Bronchial epithelial cell (primary cell): ENCODE results near the gene DNAJC8. TPM values are rescaled to one million over a fixed set of nuclear protein-coding genes. Genes with fewer than 3 reads are reported as not detected.

Experiments used
- DNase-seq: peaks from one replicate; pipeline ENCODE4 v3.0.0-alpha.2; 2010; ENCODE audit warnings: low read depth
- FAIRE-seq: peaks from 2 replicates; lab custom pipeline; 2011; peaks lifted over from hg19 to GRCh38; lab: Jason Lieb, UNC
- H3K27me3 ChIP-seq: 2 replicates; pipeline ENCODE4 v1.5.1; 2011; ENCODE audit warnings: low read length; ENCODE audit not compliant: control insufficient read depth, insufficient read depth
- H3K36me3 ChIP-seq: 2 replicates; pipeline ENCODE4 v1.5.1; 2011; ENCODE audit warnings: low read length; ENCODE audit not compliant: control insufficient read depth, insufficient read depth
- H3K4me3 ChIP-seq: 2 replicates; pipeline ENCODE4 v1.5.1; 2011; ENCODE audit warnings: mild to moderate bottlenecking, low read depth, low read length, control low read depth
- CTCF ChIP-seq: IDR thresholded peaks from 2 replicates; pipeline ENCODE4 v1.5.1; 2011; ENCODE audit warnings: mild to moderate bottlenecking, moderate library complexity, low read length, control low read depth, inconsistent platforms; ENCODE audit not compliant: insufficient read depth, severe bottlenecking
- total RNA-seq: library from RNA; depleted of rRNA; stranded (reverse); fragments of >200 nt; gene quantifications from 2 replicates; pipeline ENCODE4 v1.2.1, GENCODE V29; 2014

Gene DNAJC8
- total RNA-seq, 1 donor from 2014 or later: 44.2 TPM

- TF ChIP-seq CTCF: no peak
- FAIRE-seq: no peak
- peaks cover 6% of the 10 kb centered on the region for H3K36me3 ChIP-seq
- peak; percentile 98 for DNase-seq
- peak within 1 kb of the TSS; percentile 98 for H3K4me3 ChIP-seq
- H3K27me3 ChIP-seq: no peaks in the 10 kb centered on the region
Measured at GRCh38 chr1:28259252-28259933, 26.6 kb upstream of the DNAJC8 start, which contains the start of gene SESN2. Gene SESN2, plus strand, starts transcription at chr1:28259518. Its CDS starts 330 bp downstream, at chr1:28259848.

GRCh38 chr1:28258628-28259251, 25.9 kb upstream of the DNAJC8 start:
- TF ChIP-seq CTCF: no peak
- DNase-seq (peak; percentile 59), FAIRE-seq (peak; percentile 85)

GRCh38 chr1:28257736-28258135, 24.9 kb upstream of the DNAJC8 start:
- Histone ChIP-seq H3K4me3 (no peak overlapping the region), H3K27me3 (no peaks in the 10 kb centered on the region), H3K36me3 (peaks cover 3% of the 10 kb centered on the region)
- DNase-seq (no peak), FAIRE-seq (no peak)
- TF ChIP-seq CTCF: no peak

More at GRCh38 chr1:28258628-28259251, 25.9 kb upstream of the DNAJC8 start:
- peak overlapping the region; percentile 21 for H3K4me3 ChIP-seq
- H3K27me3 ChIP-seq: no peaks in the 10 kb centered on the region
- H3K36me3 ChIP-seq: peaks cover 6% of the 10 kb centered on the region

- H3K4me3 ChIP-seq: no peak overlapping the region
- no peak for DNase-seq
- no peak for TF ChIP-seq CTCF
- H3K27me3 ChIP-seq: no peaks in the 10 kb centered on the region
- no peaks in the 10 kb centered on the region for H3K36me3 ChIP-seq
- no peak for FAIRE-seq
Measured at GRCh38 chr1:28256197-28256827, 23.5 kb upstream of the DNAJC8 start.

- no peak overlapping the region for H3K4me3 ChIP-seq
- no peak for FAIRE-seq
- no peak for TF ChIP-seq CTCF
- no peaks in the 10 kb centered on the region for H3K36me3 ChIP-seq
- no peaks in the 10 kb centered on the region for H3K27me3 ChIP-seq
- DNase-seq: peak; percentile 29
Measured at GRCh38 chr1:28249866-28250295, 17.1 kb upstream of the DNAJC8 start.
